HG02884 (cell line): ENCODE results near the gene PML.
"Not testable (repeated sequence)": the region's sequence is repeated elsewhere in the genome, so short reads cannot be mapped to it uniquely, and the experiment has no call there.

Experiments
- ATAC-seq: cut with Tn5 transposase; IDR thresholded peaks from one replicate; pipeline ENCODE4 v1.9.1; 2021; ENCODE audit warnings: mild to moderate bottlenecking, moderate library complexity; ENCODE audit not compliant: unreplicated experiment

Gene PML

DNA sequence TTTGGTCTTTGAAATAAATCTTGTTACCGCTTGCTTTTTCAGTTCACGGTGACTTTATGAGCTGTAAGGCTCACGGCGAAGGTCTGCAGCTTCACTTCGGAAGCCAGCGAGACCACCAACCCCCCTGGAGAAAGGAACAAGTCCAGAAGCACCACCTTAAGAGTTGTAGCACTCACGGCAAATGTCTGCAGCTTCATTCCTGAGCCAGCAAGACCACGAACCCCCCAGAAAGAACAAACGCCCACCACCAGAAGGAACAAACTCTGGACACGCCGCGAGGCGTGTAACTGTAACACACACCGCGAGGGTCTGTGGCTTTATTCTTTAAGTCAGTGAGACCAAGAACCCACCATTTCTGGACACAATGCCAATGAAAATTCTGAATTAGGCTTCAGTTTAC, 59.0 kb downstream of the PML start:
- no peak for ATAC-seq

- ATAC-seq: no peak
These were observed 59.5 kb downstream of the PML start for GRCh38 chr15:74053941-74054529.

DNA sequence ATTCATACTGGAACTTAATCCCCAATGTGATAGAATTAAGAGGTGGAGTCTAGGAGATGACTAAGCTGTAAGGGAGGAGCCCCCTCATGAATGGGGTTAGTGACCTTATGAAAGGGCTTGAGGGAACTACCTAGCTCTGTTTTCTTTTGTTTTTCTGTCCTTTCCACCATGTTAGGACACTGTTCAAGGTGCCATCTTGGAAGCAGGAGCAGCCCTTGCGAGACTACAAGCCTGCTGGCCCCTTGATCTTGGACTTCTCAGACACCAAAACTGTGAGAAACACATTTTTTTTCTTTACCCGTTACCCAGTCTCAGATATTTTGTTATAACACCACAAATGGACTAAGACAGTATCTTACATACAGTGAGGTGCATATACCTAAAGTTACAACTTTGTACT, 61.3 kb downstream of the PML start:
- no peak for ATAC-seq

DNA sequence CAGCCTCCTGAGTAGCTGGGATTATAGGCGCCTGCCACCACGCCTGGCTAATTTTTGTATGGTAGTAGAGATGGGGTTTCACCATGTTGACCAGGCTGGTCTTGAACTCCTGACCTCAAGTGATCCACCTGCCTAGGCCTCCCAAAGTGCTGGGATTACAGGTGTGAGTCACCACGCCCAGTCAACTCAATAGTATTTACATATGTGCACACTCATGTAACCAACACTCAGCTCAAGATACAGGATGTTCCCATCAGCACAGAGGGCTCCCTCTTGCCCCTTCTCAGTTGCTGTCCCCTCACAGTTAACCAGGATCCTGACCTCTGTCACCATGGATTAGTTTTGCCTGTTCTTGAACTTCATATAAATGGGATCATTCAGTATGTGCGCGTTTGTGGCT, 61.8 kb downstream of the PML start:
- ATAC-seq: not testable (repeated sequence)

- ATAC-seq: not testable (repeated sequence)
These were observed 64.7 kb downstream of the PML start for GRCh38 chr15:74059050-74059833.

DNA sequence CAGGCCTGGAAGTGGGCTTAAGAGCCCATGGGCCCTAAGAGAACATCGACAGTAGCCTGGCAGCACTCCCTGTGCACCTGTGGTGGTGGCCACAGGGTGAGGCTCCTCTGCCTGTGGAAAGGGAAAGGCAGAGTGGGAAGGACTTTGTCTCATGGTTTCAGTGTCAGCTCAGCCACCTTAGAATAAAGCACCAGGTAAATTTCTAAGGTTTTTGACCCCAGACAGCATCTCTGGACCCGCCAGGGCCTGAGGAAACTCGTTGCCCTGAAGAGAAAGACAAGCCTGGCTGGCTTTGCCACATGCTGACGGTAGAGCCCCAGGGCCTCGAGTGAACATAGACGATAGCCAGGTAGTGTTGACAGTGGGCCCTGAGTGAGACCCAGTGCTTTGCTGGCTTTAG, 65.7 kb downstream of the PML start:
- no peak for ATAC-seq

- no peak for ATAC-seq
These were observed 67.7 kb downstream of the PML start for GRCh38 chr15:74062236-74062635.

DNA sequence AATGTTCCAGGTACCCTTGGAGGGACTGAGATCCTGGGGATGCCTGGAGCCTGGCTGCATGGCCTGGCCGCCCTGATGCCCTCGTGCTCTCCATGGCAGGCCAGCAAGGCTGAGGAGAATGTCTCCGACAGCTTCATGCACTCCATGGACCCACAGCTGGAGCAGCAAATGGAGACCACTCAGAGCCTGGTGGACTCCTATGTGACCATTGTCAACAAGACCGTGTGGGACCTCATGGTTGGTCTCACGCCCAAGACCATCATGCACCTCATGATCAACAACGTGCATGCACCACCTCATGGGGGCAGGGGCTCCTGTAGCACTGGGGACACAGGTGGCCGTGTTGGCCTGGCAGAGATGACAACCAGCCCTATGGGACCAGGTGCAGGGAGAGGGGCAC, 68.2 kb downstream of the PML start:
- ATAC-seq: no peak

- ATAC-seq: not testable (repeated sequence)
These were observed 69.1 kb downstream of the PML start for GRCh38 chr15:74063425-74064146.

- ATAC-seq: not testable (repeated sequence)
These were observed 69.7 kb downstream of the PML start for GRCh38 chr15:74064183-74064582.

- ATAC-seq: not testable (repeated sequence)
These were observed 70.3 kb downstream of the PML start for GRCh38 chr15:74064822-74065221.

DNA sequence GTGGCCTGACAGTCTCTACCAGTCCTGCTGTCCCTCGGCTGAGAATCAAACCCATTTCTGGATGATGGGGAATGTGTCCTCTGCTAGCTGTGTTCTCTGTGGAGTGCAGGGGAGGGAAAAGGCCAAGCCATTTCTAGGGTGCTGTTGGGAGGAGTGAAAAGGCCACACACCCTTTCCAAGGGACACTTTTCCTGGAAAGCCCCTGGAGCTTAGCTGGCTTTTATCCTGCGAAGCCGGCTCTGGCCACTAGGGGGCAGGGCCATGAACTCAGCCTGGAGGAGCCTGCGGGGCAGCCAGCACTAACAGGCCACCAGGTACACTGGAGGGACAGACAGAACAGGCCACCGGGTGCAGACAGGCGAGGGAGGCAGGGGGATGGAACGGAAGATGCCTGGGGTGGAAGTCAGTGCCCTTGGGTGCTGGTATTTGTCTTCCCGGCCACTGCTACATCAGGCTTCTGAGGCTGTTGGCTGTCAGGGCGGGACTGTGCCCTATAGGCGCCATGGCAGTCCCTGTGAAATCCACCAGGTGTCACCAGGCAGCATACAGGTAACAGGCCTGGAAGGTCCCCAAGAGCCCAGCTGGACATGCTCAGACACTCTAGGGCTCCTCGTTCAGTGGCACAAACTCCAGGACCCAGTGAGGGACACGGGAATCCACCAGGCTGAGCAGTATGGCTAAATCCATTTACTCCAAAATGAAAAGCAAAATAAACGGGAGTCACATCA, 71.3 kb downstream of the PML start:
- ATAC-seq: not testable (repeated sequence)

DNA sequence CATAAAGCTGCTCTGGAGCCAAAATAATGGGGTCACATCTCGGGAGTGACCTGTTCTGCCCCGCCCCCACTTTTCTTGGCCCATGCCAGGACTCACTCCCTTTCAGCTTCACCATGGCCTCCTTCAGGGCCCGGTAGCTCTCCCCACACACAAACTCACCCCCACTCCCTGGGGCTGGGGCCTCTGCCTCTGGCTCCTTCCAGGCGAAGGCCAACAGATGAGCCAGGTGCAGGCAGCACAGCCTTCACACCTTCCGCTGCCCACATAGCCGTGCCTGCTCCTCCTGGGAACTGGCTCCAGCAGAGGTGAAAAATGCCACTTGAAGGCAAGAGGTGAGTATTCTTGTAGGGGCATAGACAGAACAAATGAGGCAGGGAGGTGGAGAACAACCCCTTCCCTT, 77.1 kb downstream of the PML start:
- not testable (repeated sequence) for ATAC-seq

- not testable (repeated sequence) for ATAC-seq
These were observed 77.6 kb downstream of the PML start for GRCh38 chr15:74072132-74072531.

- not testable (repeated sequence) for ATAC-seq
These were observed 78.3 kb downstream of the PML start for GRCh38 chr15:74072614-74073337.

- not testable (repeated sequence) for ATAC-seq
These were observed 81.3 kb downstream of the PML start for GRCh38 chr15:74075781-74076180.

- not testable (repeated sequence) for ATAC-seq
These were observed 87.9 kb downstream of the PML start, which contains the start of gene GOLGA6A for GRCh38 chr15:74082450-74082849. GOLGA6A (minus strand) TSS chr15:74082550; CDS start chr15:74082509, 41 bp downstream.

GRCh38 chr15:74094567-74094966, 100.1 kb downstream of the PML start:
- not testable (repeated sequence) for ATAC-seq

DNA sequence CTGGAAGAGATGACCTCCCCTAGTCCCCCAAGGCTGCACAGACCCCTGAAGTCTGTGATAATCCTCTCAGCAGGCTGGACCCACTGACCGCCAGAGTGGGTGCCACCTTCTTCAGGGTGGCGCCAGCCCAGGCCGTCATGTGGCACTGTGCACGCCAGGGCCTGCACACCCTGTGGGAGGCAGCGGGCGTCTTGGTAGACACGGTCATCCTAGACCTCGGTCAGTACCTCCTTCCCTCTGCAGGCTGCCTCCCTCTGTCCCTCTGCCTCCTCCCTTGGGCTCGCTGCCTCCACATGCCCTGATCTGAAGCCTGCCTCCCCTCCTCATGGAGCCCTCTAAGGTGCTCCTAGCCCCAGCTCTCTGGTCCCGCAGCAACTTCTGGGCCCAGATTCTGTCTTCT, 101.1 kb downstream of the PML start:
- ATAC-seq: not testable (repeated sequence)

- ATAC-seq: not testable (repeated sequence)
These were observed 102.4 kb downstream of the PML start for GRCh38 chr15:74096753-74097474.
